Inflammatory macrophage treated with lipopolysaccharide for 1 hour (primary cell): Measurements from ENCODE around the gene RAPGEF5.
"Not testable (repeated sequence)": the region's sequence is repeated elsewhere in the genome, so short reads cannot be mapped to it uniquely, and the experiment has no call there.

Source experiments
- DNase-seq, 2 donors: peaks; one replicate each; pipeline ENCODE4 v3.0.0-alpha.2; 2020 to 2022

Gene RAPGEF5

DNA sequence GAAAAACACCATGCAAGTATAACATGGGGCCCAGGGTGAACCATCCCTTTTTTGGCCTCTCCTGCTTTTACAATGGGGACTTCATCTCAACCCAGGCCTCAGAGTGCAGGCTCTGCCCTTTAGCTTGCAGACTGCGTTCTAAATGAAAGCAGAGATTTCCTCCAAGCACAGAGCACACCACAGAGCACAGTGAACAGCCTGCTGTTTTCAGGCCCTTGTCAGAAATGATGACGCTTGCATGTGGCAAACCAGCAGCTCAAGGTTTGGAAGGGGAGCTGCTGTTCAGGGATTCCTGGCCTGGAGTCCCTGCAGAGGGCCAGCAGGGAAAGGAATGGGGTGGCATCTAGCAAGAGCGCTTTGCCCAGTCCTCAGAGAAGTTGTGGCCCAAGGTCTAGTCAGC lies 243.9 kb downstream of the RAPGEF5 start:
- no peak for DNase-seq

DNA sequence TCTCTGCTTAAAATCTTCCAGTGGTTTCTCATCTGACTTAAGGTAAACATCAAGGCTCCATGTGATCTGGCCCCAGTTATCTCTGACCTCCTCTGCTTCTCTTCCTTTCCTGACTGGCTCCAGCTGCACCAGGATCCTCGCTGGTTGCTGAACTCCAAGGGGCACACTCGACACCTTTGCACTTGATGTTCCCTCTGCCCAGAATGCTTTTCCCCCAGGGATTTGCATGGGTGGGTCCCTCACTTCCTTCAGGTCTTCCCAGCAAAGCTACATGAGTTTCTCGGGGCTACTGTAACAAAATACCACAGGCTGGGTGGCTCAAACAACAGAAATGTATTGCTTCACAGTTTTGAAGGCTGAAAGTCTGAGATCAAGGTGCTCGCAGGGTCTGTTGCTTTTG lies 245.3 kb downstream of the RAPGEF5 start:
- no peak for DNase-seq

DNA sequence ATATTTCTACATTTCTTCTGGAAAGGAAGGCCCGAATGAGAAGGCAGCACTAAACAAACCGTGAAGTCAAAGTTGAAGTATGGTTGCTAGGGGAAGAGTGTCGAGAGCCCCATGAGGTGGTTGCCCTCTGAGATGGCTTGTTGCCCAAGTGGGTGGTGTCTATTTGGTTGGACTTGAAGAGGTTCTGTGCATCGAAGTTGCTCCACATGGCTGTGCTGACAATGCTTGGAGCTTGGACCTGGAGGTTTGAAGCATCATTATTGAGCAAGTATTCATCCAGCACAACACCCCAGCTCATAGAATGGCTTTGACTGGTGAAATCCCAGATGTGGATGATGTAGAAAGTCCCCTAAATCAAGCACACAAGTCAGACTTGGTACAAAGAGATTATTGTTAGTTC lies 246.1 kb downstream of the RAPGEF5 start:
- no peak for DNase-seq

DNA sequence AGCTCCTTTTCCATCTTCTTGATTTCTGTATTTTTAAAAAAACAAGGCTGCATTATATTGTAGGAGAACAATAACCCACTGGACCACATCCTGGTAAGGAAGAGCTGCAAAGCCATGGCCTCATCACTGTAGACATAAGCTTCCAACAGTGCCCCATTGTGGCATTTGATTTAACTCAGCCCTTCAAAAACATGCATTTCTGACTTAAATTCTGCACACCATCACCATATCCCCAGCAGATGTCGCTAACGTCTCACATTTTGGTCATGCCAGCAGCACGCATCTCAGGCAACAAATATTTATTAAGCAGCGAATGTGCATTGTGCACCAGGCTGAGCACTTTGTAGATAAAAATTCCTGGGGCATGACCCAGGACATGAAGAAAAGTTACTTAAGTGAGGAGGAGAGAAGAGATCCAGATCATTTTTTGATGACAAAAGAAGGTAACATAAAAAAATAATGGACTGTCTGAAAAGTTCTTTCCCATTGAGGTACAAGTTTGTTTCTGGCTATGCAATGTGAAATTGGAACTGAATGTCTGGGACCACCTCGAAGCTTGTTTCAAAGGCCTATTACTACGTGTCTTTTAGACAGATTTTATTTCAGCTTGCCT lies 246.6 kb downstream of the RAPGEF5 start:
- peak; percentile 53 to 85 for DNase-seq

DNA sequence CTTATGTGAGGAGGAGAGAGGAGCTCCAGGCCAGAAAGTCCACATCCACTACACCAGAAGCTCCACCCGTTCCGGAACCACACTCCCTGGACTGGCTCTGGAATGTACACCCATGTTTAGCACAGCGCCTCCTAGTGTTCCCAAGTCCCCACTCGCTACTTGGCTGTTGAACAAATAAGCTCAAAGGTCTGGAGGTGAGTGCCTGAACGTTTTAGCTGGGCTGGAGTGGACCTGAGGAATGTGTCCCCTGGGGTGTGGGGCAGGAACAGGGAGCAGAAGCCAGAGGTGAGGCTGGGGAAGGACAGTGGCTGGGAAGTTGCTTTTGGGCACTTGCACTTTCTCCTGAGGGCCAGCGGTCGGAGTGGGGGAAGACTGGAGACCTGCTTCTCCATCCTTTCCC lies 247.2 kb downstream of the RAPGEF5 start:
- peak; percentile 15 to 46 for DNase-seq

DNA sequence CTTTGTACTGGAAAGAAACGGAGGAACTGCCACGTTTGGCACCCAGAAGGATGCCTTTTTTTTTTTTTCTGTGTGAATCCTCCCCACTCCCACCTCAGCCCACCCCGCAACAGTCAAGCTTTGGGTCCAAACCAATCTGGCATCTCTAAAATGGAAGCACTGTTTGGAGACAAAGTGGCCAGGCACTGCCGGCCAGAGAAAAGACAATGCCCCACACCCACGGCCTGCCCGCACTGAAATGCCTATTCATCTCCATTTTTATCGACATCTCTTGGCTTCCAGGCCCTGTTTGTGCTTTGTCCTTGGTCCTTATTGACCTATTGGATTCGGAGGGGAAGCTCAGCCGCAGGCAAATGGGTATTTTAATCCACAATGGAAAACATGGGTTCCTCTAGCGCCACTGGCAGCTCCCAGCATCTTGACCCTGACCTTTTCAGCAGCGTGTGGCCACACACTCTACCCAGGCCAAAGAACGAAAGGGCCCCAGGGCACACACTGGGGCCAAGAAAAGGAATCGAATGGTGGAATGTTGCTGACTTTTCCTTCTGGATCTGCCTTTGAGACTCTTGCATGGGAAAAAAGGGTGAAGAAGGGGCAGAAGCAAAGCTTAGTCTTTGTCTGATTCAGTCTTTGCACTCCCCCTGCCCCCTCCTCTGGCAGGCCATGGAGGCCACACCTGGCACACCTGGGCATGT lies 248.7 kb downstream of the RAPGEF5 start:
- no peak for DNase-seq

DNA sequence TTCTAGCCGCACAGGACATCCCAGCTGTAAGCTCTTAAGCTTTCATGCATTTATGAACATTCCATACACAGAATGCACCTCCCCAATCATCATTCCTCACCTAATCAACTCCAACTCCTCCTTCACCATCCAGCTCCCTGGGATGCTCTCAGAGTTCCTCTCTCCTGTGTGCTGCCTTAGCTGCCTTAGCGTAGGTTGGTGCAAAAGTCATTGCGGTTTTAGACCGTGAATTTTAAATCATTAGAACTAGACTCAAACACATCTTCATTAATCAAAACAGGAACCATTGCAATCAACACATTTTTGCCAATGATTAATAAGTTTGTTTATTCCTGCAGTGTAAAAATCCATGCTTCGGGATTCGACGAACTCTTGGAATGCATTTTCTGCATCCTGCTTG lies 251.4 kb downstream of the RAPGEF5 start:
- DNase-seq, result no peak

DNA sequence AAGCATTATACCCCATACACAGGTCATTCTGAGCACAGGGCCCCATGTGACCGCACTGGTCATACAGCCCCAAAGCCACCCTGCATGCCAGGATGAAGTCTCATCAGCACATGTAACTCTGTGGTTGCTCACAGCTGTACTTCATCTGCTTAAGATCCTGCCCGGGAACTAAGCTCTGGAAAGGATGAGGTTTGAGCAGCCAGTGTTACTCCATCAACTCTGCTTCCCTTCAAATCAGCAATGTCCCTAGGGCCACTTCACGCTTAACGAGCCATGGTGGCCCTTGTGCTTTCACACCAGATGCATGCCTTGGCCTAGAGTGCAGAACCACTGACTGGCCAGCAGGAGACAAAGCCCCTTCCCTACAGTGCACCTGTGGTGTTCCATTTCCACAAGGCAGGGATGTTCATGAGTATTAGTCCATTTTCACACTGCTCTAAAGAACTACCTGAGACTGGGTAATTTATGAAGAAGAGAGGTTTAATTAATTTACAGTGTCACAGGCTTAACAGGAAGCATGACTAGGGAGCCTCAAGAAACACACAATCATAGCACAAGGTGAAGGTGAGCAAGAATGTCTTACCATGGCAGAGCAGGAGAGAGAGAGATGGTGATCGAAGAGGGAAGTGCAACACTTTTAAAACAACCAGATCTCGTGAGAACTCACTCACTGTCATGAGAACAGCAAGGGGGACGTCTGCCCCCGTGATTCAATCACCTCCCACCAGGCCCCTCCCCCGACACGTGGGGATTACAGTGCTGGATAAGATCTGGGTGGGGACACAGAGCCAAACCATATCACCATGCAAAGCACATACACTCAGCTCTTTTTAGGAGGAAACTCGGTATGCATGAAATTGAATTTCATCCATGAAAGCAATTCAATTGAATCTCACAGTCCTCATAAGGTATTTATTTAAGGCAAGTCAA lies 262.3 kb downstream of the RAPGEF5 start:
- DNase-seq, result no peak

DNA sequence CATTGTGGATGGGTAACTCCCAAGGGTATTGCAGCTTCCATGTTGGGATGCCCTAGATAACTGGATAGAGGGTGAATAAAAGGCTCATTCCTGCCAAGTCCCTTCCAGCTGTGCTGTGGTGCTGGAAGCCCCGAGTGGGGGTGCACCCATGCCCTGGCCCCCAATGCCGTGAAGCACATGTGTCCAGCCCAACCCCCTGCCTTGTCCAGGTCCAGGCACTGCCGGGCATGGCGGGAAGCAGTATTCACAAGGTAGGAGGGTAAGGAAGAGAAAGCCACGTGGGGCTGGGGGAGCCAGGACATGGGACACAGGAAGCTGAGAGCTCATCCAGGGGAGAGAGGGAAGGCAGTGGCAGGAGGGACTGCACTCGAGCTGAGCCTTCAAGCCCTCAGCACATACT lies 263.0 kb downstream of the RAPGEF5 start:
- DNase-seq, result no peak

DNA sequence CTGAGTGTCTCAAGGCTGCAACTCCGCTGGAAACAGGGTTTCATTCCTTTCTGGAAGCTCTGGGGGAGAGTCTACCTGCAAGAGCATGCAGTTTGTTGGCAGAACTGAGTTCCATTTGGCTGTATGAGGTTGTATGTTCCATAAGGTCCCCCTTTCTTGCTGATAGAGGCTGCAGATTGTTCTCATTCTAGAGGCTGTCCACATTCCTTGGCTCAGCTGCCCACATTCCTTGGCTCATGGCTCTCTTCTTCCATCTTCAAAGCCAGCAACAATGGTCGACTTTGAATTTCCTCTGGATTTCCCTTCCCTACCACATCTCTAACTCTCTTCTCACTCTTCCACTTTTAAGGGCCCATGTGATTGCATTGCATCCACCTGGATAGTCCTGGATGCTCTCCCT lies 264.0 kb downstream of the RAPGEF5 start:
- DNase-seq, result no peak

DNA sequence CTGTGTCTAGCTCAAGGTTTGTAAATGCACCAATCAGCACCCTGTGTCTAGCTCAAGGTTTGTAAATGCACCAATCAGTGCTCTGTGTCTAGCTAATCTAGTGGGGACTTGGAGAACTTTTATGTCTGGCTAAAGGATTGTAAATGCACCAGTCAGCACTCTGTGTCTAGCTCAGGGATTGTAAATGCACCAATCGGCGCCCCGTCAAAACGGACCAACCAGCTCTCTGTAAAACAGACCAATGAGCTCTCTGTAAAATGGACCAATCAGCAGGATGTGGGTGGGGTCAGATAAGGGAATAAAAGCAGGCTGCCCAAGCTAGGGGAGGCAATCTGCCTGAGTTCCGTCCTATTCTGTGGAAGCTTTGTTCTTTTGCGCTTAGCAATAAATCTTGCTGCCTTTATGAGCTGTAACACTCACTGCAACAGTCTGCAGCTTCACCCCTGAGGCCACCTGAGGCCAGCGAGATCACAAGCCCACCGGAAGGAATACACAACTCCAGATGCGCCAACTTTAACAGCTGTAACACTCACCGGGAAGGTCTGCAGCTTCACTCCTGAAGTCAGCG lies 265.9 kb downstream of the RAPGEF5 start:
- not testable (repeated sequence) for DNase-seq

DNA sequence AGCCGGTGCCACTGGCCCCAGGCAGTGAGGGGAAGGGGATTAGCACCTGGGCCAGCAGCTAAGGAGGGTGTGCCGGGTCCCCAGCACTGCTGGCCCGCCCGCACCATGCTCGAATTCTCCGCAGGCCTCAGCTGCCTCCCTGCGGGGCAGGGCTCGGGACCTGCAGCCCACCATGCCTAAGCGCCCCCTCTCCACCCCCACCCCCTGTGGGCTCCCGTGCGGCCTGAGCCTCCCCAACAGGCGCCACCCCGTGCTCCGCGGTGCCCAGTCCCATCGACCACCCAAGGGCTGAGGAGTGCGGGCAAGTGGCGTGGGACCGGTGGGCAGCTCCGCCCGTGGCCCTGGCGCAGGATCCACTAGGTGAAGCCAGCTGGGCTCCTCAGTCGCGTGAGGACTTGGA lies 266.4 kb downstream of the RAPGEF5 start:
- no peak for DNase-seq

DNA sequence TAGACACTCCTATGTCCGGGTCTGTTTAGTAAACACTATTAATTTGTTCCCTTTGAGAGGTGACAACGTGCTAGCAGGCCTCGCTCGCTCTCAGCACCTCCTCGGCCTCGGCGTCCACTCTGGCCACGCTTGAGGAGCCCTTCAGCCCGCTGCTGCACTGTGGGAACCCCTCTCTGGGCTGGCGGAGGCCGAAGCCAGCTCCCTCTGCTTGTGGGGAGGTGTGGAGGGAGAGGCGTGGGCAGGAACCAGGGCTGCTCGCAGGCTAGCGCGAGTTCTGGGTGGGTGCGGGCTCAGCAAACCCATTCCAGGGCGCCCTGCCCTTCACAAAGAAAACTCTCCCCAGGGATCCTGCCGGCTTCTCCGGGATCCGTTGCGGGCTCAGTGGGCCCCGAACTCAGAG lies 266.8 kb downstream of the RAPGEF5 start:
- DNase-seq, result no peak

DNA sequence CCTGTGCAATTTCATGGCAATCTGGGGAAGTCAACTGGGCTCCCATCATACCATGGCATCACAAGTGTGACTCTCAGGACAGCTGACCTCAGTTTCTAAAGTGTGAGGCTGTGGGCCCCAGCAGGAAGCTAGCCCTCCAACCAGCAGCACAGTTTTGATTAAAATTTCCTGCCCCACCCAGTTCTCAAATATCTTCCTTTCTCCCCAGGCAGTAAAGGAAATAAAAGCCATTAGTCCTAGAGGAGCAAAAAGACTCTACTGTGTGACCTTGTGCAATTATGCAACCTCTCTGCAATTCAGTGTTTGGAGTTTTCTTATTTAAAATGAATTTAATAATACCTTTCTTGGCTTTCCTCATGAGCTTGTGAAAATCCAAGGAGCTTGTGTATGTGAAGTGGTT lies 268.1 kb downstream of the RAPGEF5 start:
- no peak for DNase-seq

DNA sequence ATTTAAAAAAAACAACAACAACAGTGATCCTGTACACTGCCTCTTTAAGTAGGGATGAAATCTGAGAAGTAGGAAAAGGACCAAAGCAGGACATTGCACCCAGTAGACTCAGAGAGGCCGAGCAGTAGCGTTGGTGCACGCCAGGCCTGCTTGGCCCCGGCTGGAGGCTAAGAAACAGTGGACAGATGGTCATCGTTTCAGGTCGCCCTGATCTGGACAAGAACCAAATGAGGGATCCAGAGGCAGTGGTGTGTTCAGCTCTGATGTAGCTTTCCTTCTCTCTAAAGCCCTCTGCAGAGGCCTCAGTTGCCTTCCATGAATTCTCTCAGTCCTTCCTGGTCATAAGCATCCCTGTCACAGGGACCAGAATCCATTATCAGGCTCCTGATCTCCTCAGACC lies 269.1 kb downstream of the RAPGEF5 start:
- DNase-seq, result no peak

DNA sequence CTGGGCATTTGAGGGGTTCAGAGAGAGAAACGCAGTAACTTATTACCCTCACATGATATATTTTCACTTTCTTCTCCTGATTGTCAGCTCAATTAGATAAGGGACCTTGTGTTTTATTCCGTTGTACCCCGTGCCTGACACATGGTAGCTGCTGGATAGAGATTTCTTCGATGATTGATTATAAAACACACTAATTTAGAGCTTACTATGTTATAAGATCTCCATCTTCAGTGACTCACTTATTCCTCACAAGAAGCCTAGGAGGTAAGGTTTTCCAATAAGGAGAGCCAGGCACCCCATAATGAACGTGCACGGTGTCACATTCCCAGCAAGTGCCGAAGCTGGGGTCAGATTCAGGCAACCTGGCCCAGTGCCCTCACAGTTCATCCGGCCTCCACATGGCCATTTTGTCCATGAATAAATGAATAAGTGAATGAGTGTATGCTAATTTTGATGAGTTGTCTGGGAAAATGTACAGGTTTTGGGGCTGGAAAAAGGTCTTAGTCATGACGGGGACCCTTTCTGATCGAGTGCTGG lies 273.2 kb downstream of the RAPGEF5 start:
- DNase-seq, result no peak

DNA sequence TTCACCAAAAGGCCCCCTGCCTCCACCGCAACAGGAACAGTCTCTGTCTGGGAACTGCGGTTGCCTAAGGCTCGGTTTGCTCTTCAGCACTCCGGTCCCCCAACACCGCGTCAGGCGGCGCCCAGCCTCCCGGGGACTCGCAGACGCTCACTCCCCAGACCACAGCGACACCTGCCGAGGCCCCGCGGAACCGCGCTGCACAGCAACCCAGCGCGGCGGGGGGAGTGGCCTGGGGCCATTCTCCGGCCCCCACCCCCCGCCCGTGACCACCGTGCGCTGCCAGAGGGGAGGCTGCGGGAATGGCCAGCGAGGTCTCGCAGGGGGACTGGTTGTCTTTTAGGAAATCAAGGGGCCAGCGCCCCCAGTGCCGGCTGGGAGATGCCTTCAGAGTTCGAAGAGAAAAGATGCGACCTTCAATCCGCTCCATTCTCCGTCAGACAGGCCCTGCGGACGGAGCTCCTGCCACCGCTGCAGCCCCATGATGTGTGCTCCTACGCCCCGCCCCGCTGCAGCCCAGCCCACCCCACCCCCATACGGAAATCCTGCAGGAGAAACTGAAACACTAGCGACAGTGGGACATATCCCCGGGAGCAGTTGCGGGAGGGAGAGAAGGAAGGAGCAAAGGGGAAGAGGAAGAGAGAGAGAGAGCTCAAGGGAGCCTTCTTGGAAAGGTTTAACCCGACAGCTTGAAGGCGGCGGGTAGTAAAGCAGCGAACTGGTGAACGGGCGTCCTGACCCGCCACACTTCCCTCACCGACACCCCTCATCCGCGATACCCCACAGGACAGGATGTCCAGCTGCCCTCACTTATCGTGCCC lies 273.9 kb downstream of the RAPGEF5 start:
- DNase-seq, result peak; percentile 55 to 87

DNA sequence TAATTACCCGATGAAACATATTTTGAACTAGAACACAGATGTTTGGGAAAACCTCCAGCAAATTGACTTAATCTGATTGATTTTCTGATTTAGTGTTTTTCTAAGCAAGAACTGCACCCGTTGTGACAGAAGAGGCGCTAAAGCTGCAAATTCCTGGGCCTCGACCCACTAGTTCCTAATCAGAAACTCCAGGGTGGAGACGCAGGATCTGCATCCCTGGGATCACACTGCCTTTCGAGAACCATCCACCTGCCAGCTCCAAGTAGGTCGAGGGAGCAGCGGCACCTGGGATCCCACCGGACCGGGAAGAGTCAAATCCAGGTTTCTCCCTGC lies 274.4 kb downstream of the RAPGEF5 start:
- DNase-seq, result peak in 1 of 2 donors; percentile 1

DNA sequence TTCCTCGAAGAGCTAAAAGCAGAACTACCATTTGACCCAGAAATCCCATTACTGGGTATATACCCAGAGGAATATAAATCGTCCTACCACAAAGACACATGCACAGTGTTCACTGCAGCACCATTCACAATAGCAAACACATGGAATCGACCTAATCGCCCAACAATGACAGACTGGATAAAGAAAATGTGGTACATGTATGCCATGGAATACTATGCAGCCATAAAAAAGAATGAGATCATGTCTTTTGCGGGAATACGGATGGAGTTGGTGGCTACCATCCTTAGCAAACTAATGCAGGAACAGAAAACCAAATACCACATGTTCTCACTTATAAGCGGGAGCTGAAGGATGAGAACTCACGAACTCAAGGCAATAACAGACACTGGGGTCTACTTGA lies 276.7 kb downstream of the RAPGEF5 start:
- DNase-seq, result not testable (repeated sequence)

DNA sequence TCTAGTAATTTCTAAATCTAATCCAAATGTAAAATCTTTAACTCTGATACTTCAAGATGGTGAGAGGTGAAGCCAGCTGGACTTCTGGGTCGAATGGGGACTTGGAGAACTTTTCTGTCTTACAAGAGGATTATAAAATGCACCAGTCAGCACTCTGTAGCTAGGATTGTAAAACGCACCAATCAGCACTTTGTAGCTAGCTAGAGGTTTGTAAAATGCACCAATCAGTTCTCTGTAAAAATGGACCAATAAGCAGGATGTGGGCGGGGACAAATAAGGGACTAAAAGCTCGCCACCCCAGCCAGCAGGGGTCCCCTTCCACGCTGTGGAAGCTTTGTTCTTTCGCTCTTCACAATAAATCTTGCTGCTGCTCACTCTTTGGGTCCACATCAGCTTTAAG lies 278.1 kb downstream of the RAPGEF5 start:
- not testable (repeated sequence) for DNase-seq

DNA sequence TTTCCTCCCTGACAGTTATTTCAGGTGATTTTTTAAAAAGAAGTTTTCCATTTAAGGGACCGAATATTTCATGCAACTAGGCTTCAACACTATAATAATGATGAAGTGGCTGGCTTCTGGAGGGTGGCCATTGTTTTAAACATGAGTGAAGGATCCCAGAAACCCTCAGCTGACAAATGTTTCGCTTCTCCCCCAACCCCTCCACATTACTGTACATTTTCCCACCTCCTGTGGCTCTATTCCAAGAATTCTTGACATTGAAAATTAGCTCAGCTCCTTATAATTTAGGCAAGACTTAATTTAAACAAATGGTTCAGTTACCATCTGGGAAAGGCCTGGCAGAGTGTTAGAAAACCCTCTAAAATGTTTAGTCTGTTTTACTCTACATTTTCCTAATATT lies 281.4 kb downstream of the RAPGEF5 start:
- no peak for DNase-seq

DNA sequence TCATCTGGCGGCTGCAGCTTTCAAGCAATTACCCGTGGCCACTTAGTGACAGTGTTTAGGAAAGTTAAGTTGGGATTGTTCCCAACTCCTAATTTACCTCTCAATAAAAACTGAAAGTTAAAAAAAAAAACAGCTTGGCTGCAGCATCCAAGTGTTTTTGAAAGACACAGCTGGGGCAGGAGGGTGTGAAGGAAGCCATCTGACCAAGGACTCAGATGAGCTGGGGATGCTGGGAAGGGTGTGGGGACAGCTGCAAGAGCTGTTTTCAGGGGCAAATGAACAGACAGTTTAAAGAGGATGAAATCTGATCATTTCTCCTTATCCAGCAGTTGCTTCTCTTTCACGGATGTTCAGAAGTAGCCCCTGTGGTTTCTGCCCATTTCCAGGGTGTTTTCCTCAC lies 282.1 kb downstream of the RAPGEF5 start:
- no peak for DNase-seq
